Mesenchymal stem cell (in vitro differentiated cells and primary cell): Measurements from ENCODE around the gene BCL2L12.

Source experiments
- DNase-seq: peaks from one replicate; pipeline ENCODE4 v3.0.0-alpha.2; 2013
- H2AFZ ChIP-seq: one replicate; pipeline ENCODE4 v1.6.1; 2013; ENCODE audit warnings: low read depth, mild to moderate bottlenecking, control low read depth, inconsistent platforms, low read length, moderate library complexity
- H2AK5ac ChIP-seq: 2 replicates; pipeline ENCODE4 v1.6.1; 2013; ENCODE audit warnings: low read length, moderate library complexity, mild to moderate bottlenecking, inconsistent platforms; ENCODE audit not compliant: severe bottlenecking
- H2BK120ac ChIP-seq: one replicate; pipeline ENCODE4 v1.6.1; 2013; ENCODE audit warnings: low read depth, mild to moderate bottlenecking, inconsistent platforms, low read length, moderate library complexity
- H2BK12ac ChIP-seq, 2 experiments: one replicate each; pipeline ENCODE4 v1.6.1; 2013; ENCODE audit warnings: inconsistent platforms in 2 of 2, low read length in 2 of 2, mild to moderate bottlenecking in 2 of 2, moderate library complexity in 2 of 2, control low read depth in 1 of 2
- H2BK15ac ChIP-seq: one replicate; pipeline ENCODE4 v1.6.1; 2013; ENCODE audit warnings: mild to moderate bottlenecking, low read depth, inconsistent platforms; ENCODE audit not compliant: poor library complexity, severe bottlenecking
- H2BK5ac ChIP-seq: 2 replicates; pipeline ENCODE4 v1.6.1; 2013; ENCODE audit warnings: low read depth, mild to moderate bottlenecking, low read length, control low read depth, inconsistent platforms; ENCODE audit not compliant: poor library complexity, severe bottlenecking
- H3K14ac ChIP-seq, 2 experiments: one replicate each; pipeline ENCODE4 v1.6.1; 2013; ENCODE audit warnings: inconsistent platforms in 2 of 2, low read length in 2 of 2, control low read depth in 1 of 2, mild to moderate bottlenecking in 1 of 2, moderate library complexity in 1 of 2
- H3K18ac ChIP-seq, 2 experiments: one replicate each; pipeline ENCODE4 v1.6.1; 2013; ENCODE audit warnings: inconsistent platforms in 2 of 2, low read length in 2 of 2, control low read depth in 1 of 2, low read depth in 1 of 2, mild to moderate bottlenecking in 1 of 2
- H3K23ac ChIP-seq, 2 experiments: one replicate each; pipeline ENCODE4 v1.6.1; 2013; ENCODE audit warnings: inconsistent platforms in 2 of 2, low read length in 2 of 2, mild to moderate bottlenecking in 2 of 2, moderate library complexity in 2 of 2, control low read depth in 1 of 2
- H3K27ac ChIP-seq: 2 replicates; pipeline ENCODE4 v1.5.1; 2013; ENCODE audit warnings: mild to moderate bottlenecking, moderate library complexity, low read length, control low read depth, inconsistent platforms; ENCODE audit not compliant: poor library complexity, severe bottlenecking
- H3K27me3 ChIP-seq, 2 experiments: 2 replicates each; pipeline versions ENCODE4 v1.6.1 to v1.7.0; 2013; ENCODE audit warnings: low read length in 2 of 2, mild to moderate bottlenecking in 2 of 2, moderate library complexity in 2 of 2, control low read depth in 1 of 2, inconsistent platforms in 1 of 2; ENCODE audit not compliant: control insufficient read depth in 1 of 2, insufficient read depth in 1 of 2
- H3K36me3 ChIP-seq, 2 experiments: 2 replicates each; pipeline versions ENCODE4 v1.6.1 to v1.7.0; 2013; ENCODE audit warnings: low read length in 2 of 2, control low read depth in 1 of 2, inconsistent platforms in 1 of 2, low read depth in 1 of 2, mild to moderate bottlenecking in 1 of 2; ENCODE audit not compliant: insufficient read depth in 2 of 2, control insufficient read depth in 1 of 2
- H3K4ac ChIP-seq, 2 experiments: one replicate each; pipeline ENCODE4 v1.6.1; 2013; ENCODE audit warnings: inconsistent platforms in 2 of 2, low read length in 2 of 2, mild to moderate bottlenecking in 2 of 2, moderate library complexity in 2 of 2, control low read depth in 1 of 2, low read depth in 1 of 2
- H3K4me1 ChIP-seq: 2 replicates; pipeline ENCODE4 v1.6.1; 2013; ENCODE audit warnings: low read depth, low read length, control low read depth; ENCODE audit not compliant: control insufficient read depth, insufficient read depth
- H3K4me2 ChIP-seq: 2 replicates; pipeline ENCODE4 v1.6.1; 2013; ENCODE audit warnings: low read length, mild to moderate bottlenecking, inconsistent platforms; ENCODE audit not compliant: poor library complexity, severe bottlenecking
- H3K4me3 ChIP-seq, 2 experiments: 2 replicates each; pipeline versions ENCODE4 v1.5.1 to v1.7.0; 2013; ENCODE audit warnings: low read length in 2 of 2, mild to moderate bottlenecking in 2 of 2, control low read depth in 1 of 2, low read depth in 1 of 2; ENCODE audit not compliant: insufficient read depth in 1 of 2
- H3K79me1 ChIP-seq: replicated peaks from 2 replicates; pipeline ENCODE4 v1.6.1; 2013; ENCODE audit warnings: mild to moderate bottlenecking, control low read depth, low read length, inconsistent platforms; ENCODE audit not compliant: poor library complexity, severe bottlenecking
- H3K9ac ChIP-seq: 2 replicates; pipeline ENCODE4 v1.7.0; 2013; ENCODE audit warnings: mild to moderate bottlenecking, low read length, moderate library complexity
- H3K9me3 ChIP-seq: 2 replicates; pipeline ENCODE4 v1.7.0; 2013; ENCODE audit warnings: mild to moderate bottlenecking, low read length; ENCODE audit not compliant: control insufficient read depth
- H4K8ac ChIP-seq: one replicate; pipeline ENCODE4 v1.6.1; 2013; ENCODE audit warnings: inconsistent platforms, mild to moderate bottlenecking, low read length, moderate library complexity
- H4K91ac ChIP-seq: one replicate; pipeline ENCODE4 v1.6.1; 2013; ENCODE audit warnings: mild to moderate bottlenecking, low read length, inconsistent platforms
- WGBS: methylation state at CpG from one replicate; pipeline ENCODE4 v1.1.7; 2013; ENCODE audit warnings: mixed read lengths; 5-methylcytosine and 5-hydroxymethylcytosine counted together

The BCL2L12 gene

DNA sequence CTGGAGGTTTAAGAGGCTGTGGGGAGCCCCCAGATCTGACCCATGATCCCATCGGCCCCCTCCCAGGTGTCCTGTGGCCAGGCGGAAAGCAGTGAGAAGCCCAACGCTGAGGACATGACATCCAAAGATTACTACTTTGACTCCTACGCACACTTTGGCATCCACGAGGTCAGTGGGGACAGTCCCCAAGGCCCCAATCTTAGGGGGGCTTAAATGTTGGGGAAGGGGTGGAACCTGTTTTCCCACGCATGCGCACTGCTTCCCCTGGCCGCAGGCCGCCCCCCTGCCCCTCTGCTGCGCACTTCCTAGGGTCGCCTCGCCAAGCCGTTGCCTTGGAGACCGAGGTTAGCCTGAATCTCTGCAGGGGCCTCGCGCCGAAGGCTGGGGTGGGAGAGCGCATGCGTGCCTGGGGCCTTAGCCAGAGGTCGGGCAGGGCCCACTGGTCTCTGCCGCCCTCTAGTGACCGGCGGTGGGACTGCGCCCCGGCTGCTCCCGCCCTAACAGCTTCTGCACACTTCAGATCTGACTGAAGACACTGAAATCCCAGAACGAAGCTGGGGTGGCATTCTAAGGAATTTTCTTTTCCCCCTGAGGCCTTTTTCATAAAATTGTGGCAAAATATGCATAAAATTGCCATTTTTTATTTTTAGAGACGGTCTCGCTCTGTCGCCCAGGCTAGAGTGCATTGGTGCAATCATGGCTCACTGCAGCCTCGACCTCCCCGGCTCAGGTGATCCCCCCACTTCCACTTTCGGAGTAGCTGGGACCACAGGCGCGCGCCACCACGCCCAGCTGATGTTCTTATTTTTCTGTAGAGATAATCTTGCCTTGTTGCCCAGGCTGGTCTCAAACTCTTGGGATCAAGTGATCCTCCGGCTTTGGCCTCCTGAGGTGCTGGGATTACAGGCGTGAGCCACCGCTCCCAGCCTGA, 15.0 kb downstream of the BCL2L12 start:
- H3K14ac ChIP-seq, result no peak overlapping the region
- no peaks in the 10 kb centered on the region for H3K9me3 ChIP-seq
- peak overlapping the region; percentile 1 to 20 for H3K4ac ChIP-seq
- no peaks in the 10 kb centered on the region for H3K27me3 ChIP-seq
- H3K23ac ChIP-seq, result no peak overlapping the region
- peak overlapping the region; percentile 81 for H4K8ac ChIP-seq
- peak overlapping the region; percentile 21 for H2AK5ac ChIP-seq
- H2BK15ac ChIP-seq, result no peak overlapping the region
- peaks cover 10% of the 10 kb centered on the region for H3K79me1 ChIP-seq
- H4K91ac ChIP-seq, result no peak overlapping the region
- H2BK120ac ChIP-seq, result no peak overlapping the region
- H3K4me3 ChIP-seq, result peak overlapping the region in 1 of 2 experiments; percentile 55
- WGBS, result 44% methylated on average over 34 of the region's 40 CpGs
- H3K18ac ChIP-seq, result peak overlapping the region; percentile 6 to 66
- DNase-seq, result peak; percentile 83
- peak overlapping the region; percentile 78 for H3K9ac ChIP-seq
- peak overlapping the region; percentile 8 for H3K27ac ChIP-seq
- H2BK5ac ChIP-seq, result no peak overlapping the region
- H3K36me3 ChIP-seq, result peaks cover 40 to 47% of the 10 kb centered on the region in 2 experiments
- H2AFZ ChIP-seq, result no peak overlapping the region
- peaks cover 34% of the 10 kb centered on the region for H3K4me1 ChIP-seq
- H3K4me2 ChIP-seq, result peak overlapping the region; percentile 40
- no peak overlapping the region for H2BK12ac ChIP-seq

DNA sequence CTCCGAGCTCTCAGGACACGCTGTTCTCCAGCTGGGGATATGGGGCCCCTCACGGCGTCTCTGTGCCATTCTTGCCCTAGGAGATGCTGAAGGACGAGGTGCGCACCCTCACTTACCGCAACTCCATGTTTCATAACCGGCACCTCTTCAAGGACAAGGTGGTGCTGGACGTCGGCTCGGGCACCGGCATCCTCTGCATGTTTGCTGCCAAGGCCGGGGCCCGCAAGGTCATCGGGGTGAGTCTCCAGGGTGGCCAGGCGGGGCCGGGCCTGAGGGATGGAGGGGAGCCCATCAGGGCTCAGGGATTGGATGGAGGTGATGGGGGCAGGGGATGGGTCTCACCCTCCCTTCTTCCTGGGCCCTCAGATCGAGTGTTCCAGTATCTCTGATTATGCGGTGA, 16.1 kb downstream of the BCL2L12 start:
- Histone ChIP-seq H3K36me3 (peaks cover 48 to 58% of the 10 kb centered on the region in 2 experiments), H3K4ac (no peak overlapping the region), H3K23ac (no peak overlapping the region), H3K4me1 (peaks cover 31% of the 10 kb centered on the region), H4K8ac (no peak overlapping the region), H3K4me3 (no peak overlapping the region), H2BK15ac (no peak overlapping the region), H3K27ac (no peak overlapping the region), H3K18ac (no peak overlapping the region), H3K27me3 (no peaks in the 10 kb centered on the region), H3K4me2 (no peak overlapping the region), H3K9ac (peak overlapping the region; percentile 54), H3K79me1 (peaks cover 14% of the 10 kb centered on the region), H2AFZ (no peak overlapping the region), H3K9me3 (no peaks in the 10 kb centered on the region), H4K91ac (no peak overlapping the region), H2BK12ac (no peak overlapping the region), H2AK5ac (no peak overlapping the region), H2BK5ac (no peak overlapping the region), H2BK120ac (no peak overlapping the region), H3K14ac (no peak overlapping the region)
- no peak for DNase-seq
- WGBS, result 98% methylated on average over 19 of the region's 19 CpGs

DNA sequence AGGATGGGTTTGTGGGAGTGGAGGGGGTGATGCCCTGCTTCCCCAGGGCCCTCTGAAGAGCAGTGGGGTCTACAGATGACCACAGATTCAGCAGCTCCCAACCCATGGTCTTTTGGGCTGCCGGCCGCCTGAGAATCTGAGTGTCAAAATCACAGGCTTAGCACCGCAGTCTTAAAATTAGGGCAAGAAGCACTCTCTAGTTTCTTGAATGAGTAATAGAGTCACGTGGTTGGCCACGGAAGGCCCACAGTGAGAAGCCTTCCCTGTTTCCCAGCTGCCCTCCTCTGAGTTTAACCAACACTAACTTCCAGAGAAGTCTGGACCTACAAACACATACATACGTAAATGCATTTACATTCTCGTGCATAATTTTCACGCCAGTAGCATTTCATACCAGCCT, 16.5 kb downstream of the BCL2L12 start:
- WGBS, result 96% methylated on average over 8 of the region's 8 CpGs
- Histone ChIP-seq H4K8ac (no peak overlapping the region), H3K36me3 (peaks cover 51 to 62% of the 10 kb centered on the region in 2 experiments), H3K4me1 (peaks cover 31% of the 10 kb centered on the region), H3K4ac (no peak overlapping the region), H3K18ac (no peak overlapping the region), H2AFZ (no peak overlapping the region), H3K14ac (no peak overlapping the region), H2BK5ac (no peak overlapping the region), H4K91ac (no peak overlapping the region), H3K79me1 (peaks cover 18% of the 10 kb centered on the region), H3K9ac (peak overlapping the region; percentile 54), H3K9me3 (no peaks in the 10 kb centered on the region), H3K4me2 (no peak overlapping the region), H3K27me3 (no peaks in the 10 kb centered on the region), H3K27ac (no peak overlapping the region), H2BK15ac (no peak overlapping the region), H3K4me3 (no peak overlapping the region), H2BK12ac (no peak overlapping the region), H3K23ac (no peak overlapping the region), H2AK5ac (no peak overlapping the region), H2BK120ac (no peak overlapping the region)
- no peak for DNase-seq

DNA sequence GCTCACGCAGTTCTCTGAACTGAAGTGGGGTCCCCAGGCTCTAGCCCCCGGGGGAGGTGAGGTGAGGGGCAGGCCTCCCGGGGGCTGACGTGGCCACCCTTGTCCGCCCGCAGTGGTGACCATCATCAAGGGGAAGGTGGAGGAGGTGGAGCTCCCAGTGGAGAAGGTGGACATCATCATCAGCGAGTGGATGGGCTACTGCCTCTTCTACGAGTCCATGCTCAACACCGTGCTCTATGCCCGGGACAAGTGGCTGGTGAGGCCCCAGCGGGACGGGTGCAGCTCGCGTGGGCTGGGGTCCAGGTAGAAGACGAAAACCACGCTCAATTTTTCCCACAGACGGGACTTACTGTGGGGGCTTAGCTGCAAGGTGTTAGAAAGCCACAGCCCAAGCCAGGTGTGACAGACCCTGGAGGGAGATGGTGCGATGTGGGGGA, 18.1 kb downstream of the BCL2L12 start:
- no peak overlapping the region for H3K23ac ChIP-seq
- H3K27me3 ChIP-seq, result no peaks in the 10 kb centered on the region
- WGBS, result 96% methylated on average over 18 of the region's 18 CpGs
- H3K9me3 ChIP-seq, result no peaks in the 10 kb centered on the region
- no peak overlapping the region for H4K91ac ChIP-seq
- H3K27ac ChIP-seq, result no peak overlapping the region
- H3K9ac ChIP-seq, result no peak overlapping the region
- H3K79me1 ChIP-seq, result peaks cover 18% of the 10 kb centered on the region
- no peak overlapping the region for H3K4ac ChIP-seq
- H3K4me3 ChIP-seq, result no peak overlapping the region
- DNase-seq, result no peak
- no peak overlapping the region for H2BK120ac ChIP-seq
- no peak overlapping the region for H3K18ac ChIP-seq
- no peak overlapping the region for H2AFZ ChIP-seq
- H2AK5ac ChIP-seq, result no peak overlapping the region
- H2BK5ac ChIP-seq, result no peak overlapping the region
- peaks cover 25% of the 10 kb centered on the region for H3K4me1 ChIP-seq
- H2BK15ac ChIP-seq, result no peak overlapping the region
- H4K8ac ChIP-seq, result no peak overlapping the region
- H3K36me3 ChIP-seq, result peaks cover 58 to 78% of the 10 kb centered on the region in 2 experiments
- no peak overlapping the region for H3K14ac ChIP-seq
- H3K4me2 ChIP-seq, result no peak overlapping the region
- H2BK12ac ChIP-seq, result no peak overlapping the region
